ENCODE data around the gene ZDHHC21. TPM values are rescaled to one million over a fixed set of nuclear protein-coding genes. Genes with fewer than 3 reads are reported as not detected.

The ZDHHC21 gene, protein sequence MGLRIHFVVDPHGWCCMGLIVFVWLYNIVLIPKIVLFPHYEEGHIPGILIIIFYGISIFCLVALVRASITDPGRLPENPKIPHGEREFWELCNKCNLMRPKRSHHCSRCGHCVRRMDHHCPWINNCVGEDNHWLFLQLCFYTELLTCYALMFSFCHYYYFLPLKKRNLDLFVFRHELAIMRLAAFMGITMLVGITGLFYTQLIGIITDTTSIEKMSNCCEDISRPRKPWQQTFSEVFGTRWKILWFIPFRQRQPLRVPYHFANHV
- total RNA-seq: 10 to 100 TPM in 1 of 4 donors, 1 to 10 TPM in 3; 4.6 to 10.2 (median 7.7) TPM

DNA sequence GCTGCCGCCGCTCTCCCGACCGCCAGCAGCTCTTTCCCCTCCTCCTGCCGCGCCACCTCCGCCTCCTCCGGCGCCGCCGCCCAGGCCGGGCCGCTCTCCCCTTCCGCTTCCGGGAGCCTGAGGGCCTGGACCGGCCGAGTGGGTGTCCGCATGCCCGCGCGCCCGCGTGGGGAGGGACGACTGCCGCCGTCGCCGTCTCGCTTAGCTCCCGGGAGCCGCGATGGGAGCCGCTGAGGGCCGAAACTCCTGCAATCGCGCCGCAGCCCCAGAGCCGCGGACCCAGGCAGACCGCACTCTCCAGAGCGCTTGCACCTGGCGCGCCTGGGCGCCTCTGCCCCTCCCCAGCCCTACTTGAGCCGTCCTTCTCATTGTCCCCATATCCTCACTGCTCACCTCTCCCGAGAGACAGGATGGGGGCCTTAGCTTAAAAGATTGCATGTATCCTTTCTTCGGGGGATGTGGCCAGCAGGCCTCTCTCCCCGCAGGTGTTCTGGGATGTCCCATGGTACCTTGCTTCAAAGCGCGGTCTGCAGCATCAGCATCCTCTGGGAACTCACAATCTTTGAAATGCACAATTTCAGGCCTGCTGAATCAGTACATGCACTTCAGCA, at the start of gene ZDHHC21:
Gene ZDHHC21, minus strand, starts transcription at position 182 of the 611 bp plus-strand sequence. CDS start 19,092 bp downstream, outside the sequence.
- intact Hi-C loops (cut with DNase I; ENCODE audit: low total_unique reads): no loop called here
- peak within 1 kb of the TSS; percentile 48 for H3K4me3 ChIP-seq (ENCODE audit: low read depth, poor library complexity, severe bottlenecking)
- DNase-seq (ENCODE audit: low spot score in 2 of 2): peak; percentile 34 to 91
- WGBS, 2 donors: 2 to 4% methylated on average over 32 to 50 of the region's 50 CpGs
- TF ChIP-seq, protein P1, sequence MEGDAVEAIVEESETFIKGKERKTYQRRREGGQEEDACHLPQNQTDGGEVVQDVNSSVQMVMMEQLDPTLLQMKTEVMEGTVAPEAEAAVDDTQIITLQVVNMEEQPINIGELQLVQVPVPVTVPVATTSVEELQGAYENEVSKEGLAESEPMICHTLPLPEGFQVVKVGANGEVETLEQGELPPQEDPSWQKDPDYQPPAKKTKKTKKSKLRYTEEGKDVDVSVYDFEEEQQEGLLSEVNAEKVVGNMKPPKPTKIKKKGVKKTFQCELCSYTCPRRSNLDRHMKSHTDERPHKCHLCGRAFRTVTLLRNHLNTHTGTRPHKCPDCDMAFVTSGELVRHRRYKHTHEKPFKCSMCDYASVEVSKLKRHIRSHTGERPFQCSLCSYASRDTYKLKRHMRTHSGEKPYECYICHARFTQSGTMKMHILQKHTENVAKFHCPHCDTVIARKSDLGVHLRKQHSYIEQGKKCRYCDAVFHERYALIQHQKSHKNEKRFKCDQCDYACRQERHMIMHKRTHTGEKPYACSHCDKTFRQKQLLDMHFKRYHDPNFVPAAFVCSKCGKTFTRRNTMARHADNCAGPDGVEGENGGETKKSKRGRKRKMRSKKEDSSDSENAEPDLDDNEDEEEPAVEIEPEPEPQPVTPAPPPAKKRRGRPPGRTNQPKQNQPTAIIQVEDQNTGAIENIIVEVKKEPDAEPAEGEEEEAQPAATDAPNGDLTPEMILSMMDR (IDR thresholded peaks at IDR 0.05): no peak
- no peak for TF ChIP-seq POLR2A (IDR thresholded peaks at IDR 0.05)

DNA sequence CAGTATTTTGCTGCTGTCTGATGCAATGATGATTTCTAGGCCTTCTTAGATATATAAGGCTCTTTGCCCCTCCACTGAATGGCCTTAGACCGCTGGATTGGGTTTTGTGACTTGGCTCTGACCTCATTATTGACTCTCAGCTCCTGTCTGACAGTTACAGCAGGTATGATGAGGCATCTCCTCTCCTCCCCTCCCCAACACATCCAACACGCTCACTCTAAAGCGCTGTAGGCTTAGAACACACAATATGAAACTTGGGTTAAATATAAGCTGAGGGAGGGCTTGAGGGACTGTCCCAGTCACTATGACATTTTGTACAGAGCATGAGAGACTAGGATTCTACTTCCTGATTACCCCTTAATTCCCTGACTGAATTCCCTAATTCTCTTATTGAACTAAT, 48.1 kb upstream of the ZDHHC21 start:
- intact Hi-C loops (cut with DNase I; ENCODE audit: low total_unique reads): no loop called here
- TF ChIP-seq, protein P1 (IDR thresholded peaks at IDR 0.05): no peak
- TF ChIP-seq POLR2A (IDR thresholded peaks at IDR 0.05): no peak
- no peak overlapping the region for H3K4me3 ChIP-seq (ENCODE audit: low read depth, poor library complexity, severe bottlenecking)
- DNase-seq (ENCODE audit: low spot score in 2 of 2): no peak
- WGBS, 2 donors: 92 to 93% methylated on average over 3 of the region's 3 CpGs

DNA sequence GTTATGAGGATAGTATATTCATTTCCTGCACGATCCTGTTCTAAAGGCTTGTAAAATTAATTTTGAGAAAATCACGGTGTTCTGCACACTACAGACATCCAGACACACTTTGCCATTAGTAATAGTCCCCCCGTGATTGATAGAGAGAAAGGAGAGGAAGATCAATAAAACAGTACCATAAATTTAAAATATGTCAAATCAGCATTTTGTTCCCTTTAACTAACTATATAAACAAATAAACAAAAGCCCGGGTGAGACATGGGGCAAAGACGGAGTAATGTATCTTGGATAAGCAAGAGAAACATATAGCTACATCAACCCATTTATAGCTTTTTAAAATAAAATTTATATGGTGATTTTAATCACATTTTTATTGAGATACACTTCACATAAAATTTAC, 39.9 kb upstream of the ZDHHC21 start:
- 75 to 94% methylated on average over 5 of the region's 5 CpGs for WGBS, 2 donors
- TF ChIP-seq, protein P1 (IDR thresholded peaks at IDR 0.05): no peak
- no peak for TF ChIP-seq POLR2A (IDR thresholded peaks at IDR 0.05)
- no peak for DNase-seq (ENCODE audit: low spot score in 2 of 2)
- no peak overlapping the region for H3K4me3 ChIP-seq (ENCODE audit: low read depth, poor library complexity, severe bottlenecking)
- intact Hi-C loops (cut with DNase I; ENCODE audit: low total_unique reads): no loop called here

DNA sequence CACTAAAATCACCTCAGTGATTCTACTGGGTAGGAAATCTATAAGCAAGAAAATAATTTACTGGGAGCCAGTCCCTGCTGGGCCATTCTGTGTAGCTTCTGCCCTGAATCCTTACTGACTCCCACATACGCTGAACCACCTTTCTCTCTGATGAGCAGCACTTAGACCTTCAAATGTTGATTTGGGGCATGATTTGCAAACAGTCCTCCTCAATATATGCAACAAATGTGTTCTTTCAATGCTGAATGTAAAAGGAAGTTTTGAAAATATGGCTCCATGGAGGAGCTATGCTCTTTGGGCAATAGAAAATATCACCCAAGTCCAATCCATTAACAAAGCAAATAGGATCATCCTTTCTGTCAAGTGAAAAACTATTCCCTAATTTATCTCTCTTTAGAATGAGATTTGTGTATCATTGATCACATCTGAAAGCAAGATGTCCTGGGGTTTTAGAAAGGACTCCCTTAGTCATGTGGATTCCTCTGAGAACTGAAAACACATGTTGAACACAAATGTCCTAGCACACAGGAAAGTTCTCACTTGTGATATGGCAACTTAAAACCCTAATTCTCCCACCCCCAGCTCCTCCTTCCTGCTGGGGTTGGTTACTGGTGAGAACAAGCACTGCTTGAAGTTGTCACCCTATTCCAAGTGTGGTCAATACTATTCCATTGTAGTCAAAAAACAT, 38.2 kb upstream of the ZDHHC21 start:
- no peak overlapping the region for H3K4me3 ChIP-seq (ENCODE audit: low read depth, poor library complexity, severe bottlenecking)
- DNase-seq (ENCODE audit: low spot score in 2 of 2): no peak
- WGBS, 2 donors: 92 to 96% methylated on average over 1 of the region's 1 CpG
- TF ChIP-seq POLR2A (IDR thresholded peaks at IDR 0.05): no peak
- intact Hi-C loops (cut with DNase I; ENCODE audit: low total_unique reads): no loop called here

DNA sequence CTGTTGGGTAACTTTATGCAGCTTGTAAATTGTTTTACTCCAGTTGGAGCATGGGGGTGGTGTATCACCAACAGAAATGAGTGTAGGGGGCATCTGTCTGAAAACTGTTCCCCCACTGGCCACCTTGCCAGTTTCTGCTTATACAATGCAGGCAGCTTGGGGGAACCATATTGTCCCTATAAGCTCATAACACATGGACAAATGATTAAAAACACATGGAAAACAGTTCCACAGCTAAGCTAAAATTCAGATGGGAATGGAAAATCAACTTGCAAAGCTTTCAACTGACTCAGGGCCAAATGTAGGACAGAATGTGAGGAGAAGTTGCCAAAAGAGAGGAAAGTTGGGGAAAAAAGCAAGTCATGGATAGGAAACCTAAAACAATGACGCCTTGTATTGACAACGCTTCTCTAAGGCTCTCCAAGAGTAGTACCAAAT, 37.2 kb upstream of the ZDHHC21 start:
- TF ChIP-seq, protein P1 (IDR thresholded peaks at IDR 0.05): no peak
- TF ChIP-seq POLR2A (IDR thresholded peaks at IDR 0.05): no peak
- intact Hi-C loops (cut with DNase I; ENCODE audit: low total_unique reads): no loop called here
- H3K4me3 ChIP-seq (ENCODE audit: low read depth, poor library complexity, severe bottlenecking): no peak overlapping the region
- 47 to 64% methylated on average over 2 of the region's 2 CpGs for WGBS, 2 donors
- no peak for DNase-seq (ENCODE audit: low spot score in 2 of 2)

DNA sequence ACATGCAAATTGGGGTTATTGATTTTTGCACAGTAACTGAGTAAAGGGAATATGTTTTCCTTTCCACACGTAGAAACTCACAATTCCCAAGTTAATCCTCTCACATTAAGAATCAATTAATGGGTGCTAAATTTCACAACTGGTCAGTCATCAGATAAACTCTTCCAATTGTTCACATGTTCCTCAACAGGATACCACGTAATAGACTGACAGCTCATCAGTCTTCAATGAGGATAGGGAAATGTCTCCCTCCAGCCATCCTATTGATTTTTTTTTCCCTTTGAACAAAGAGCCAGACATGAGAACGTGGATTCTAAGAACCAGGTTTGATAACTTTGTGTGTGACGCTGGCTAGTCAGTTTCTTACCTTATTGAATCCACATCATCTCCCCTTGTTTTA, 30.1 kb upstream of the ZDHHC21 start:
- intact Hi-C loops (cut with DNase I; ENCODE audit: low total_unique reads): no loop called here
- no peak for DNase-seq (ENCODE audit: low spot score in 2 of 2)
- no peak for TF ChIP-seq POLR2A (IDR thresholded peaks at IDR 0.05)
- TF ChIP-seq, protein P1 (IDR thresholded peaks at IDR 0.05): no peak
- 62 to 67% methylated on average over 4 of the region's 4 CpGs for WGBS, 2 donors
- H3K4me3 ChIP-seq (ENCODE audit: low read depth, poor library complexity, severe bottlenecking): no peak overlapping the region
